Embryonic facial prominence (tissue), 1 donor: ENCODE data around the gene USH1C.

Source experiments
- DNase-seq: peaks from one replicate; pipeline ENCODE4 v3.0.0-alpha.2; 2016; ENCODE audit errors: extremely low spot score

The USH1C gene

DNA sequence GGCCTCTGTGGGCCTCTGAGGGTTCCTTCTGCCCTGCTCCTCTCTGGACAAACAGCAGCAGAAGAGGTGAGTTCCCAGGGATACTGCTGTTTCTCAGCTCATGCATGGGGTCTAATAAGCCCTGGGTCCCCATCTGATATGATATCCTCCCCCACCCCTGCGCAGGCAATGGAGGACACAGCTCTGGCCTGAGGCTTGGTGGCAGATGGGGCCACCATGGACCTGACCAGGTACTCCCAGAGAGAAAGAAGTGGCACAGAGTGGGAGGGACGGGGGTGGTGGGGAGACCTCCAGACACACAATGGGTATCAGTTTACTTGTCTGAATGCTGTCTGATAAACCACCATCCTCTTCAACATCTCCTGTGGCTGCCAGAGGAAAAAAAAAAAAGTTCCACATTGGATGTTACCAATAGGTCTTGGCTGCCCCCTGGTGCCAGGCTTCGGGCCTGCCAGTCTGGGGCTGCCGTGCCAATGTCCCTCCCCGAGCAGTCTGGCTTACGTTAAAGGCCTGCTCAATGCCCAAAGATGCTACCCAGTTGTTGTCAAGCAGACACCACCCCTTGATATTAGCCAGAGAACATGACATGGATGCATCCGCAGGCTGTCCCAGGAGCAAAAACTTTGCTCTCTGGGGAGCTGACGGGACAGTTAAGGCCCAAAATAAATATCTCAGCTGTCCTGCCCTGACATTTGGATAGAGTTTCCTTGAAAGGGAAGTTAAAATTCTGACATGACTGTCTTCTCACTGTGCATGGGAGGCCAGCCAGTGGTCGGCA is 39.7 kb downstream of the USH1C start:
- no peak for DNase-seq

DNA sequence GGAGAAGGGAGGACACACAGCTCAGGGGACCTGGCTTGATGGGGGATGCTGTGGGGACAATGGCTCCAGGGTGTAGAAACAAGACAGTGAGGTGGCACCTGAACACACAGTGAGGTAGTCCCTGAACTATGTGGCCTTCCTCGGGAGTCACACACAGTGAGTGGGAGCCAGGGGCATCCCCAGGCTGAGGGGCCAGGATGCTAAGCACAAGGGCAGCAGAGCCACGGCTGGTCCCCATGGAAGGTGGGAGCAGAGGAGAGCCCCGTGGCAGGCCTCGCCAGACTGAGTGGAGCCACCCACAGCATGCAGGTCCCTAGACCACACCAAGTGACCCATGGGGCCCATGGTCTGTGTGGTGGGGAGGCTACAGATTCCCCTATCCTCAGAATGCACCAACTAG is 41.6 kb downstream of the USH1C start:
- no peak for DNase-seq

DNA sequence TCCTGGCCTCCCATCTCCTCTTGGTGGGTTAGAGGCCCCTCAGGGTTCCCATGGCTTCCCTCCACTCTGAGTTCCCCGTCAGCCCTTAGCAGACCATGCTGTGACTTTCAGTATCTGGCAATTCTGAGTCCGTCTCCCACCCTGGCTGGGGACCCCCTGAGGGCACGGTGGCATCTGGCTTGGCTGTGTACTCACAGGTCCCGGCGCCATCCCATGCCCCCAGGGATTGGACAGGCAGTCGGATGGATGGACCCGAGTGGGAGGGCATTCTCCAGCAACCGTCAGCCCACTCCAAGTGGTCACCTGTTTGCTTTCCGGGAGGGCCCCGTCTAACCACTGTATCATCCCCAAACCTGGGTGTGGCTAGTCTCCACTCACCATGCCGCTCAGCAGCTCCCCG is 43.5 kb downstream of the USH1C start:
- DNase-seq, result no peak

DNA sequence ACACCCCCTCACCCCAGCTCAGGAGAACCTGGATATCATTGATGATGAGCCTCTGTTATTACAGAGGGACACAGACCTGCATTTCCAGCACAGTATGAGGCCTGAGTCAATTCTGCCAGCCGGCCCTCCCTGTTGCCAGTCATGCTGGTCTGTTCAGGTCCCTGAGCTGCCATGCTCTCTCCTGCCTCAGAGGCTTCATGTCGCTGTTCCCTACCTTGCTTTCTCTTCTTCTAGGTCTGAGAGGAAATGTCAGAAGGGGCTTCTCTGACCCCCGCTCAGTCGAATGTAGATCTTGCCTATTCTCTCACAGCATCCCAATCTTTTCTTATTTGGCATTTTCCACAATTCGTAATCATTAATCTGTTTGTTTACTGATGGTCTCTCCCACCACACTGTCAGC is 45.7 kb downstream of the USH1C start:
- DNase-seq, result no peak

DNA sequence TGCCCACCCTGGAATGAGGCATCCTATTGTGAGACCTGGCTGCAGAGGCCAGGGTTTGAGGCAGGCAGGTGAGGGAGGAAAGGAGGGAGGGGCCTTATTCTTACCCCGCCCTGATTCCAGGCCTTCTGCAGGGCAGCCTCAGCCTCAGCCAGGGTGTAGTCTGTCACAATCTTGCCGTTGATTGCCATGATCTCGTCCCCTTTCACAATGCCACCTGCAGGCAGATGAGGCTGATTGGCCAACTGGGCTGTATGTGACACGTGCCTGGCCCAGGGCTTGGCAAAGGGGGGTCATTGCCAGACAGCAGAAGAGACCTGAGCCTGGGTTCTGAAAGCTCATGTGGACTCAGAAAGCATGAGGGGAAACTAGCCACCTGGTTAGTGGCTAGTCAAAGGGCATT is 46.2 kb downstream of the USH1C start:
- DNase-seq, result no peak

DNA sequence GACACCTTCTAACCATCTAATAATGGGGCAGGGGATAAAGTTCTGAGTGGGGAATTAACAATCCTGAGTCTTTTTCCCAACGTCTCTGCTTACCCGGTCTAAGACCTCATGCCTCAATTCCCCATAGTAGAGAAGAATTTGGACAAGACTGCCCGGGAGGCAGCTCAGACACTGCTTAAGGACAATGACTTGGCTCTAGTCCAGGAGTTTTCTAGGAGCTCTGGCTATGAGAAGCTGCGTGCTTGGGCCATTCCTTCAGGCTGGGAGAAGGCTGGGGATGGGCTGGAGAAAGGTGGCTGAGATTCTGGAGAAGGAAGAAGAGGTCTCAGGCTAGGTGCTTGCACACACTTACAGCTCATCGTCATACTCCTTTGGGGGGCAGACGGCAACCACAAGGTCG is 47.8 kb downstream of the USH1C start:
- DNase-seq, result no peak

DNA sequence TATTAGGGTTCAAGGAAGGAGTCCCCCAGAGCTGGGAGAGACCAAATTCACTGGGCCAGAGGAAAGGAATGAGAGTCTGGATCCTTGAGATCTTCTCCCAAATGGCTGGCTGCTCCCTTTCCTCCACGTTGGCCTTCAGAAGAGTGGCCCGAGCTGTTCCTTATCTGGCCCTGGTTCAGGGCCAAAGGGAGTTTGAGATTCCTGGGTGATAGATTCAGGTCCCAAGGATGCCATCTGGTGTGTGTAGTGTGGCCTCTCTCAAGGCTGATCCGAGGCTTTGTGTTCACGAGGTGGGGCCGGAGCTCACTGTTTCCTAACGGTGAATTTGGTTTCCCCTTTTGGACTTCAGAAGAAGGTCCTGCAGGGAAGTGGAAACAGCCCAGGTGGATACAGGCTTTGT is 50.2 kb downstream of the USH1C start:
- no peak for DNase-seq

DNA sequence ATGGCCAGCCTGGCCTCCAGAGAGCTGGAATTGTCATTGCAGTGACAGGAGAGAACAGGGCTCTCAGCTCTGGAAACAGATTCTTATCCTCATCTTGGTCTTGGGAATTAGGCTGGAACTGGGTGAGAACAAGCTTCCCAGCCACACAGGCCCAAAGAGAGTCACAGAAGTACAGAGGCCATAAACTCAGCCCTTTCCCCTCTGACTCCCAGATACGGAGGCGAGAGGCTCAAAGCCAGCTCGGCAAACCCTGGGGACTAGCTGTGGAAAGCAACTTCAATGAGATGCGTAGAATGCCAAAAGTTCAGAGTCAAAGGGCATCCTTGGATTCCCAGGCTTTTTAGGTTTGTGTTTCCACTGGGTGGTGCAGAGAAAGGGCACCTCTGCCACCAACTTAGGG is 53.3 kb downstream of the USH1C start:
- DNase-seq, result no peak

DNA sequence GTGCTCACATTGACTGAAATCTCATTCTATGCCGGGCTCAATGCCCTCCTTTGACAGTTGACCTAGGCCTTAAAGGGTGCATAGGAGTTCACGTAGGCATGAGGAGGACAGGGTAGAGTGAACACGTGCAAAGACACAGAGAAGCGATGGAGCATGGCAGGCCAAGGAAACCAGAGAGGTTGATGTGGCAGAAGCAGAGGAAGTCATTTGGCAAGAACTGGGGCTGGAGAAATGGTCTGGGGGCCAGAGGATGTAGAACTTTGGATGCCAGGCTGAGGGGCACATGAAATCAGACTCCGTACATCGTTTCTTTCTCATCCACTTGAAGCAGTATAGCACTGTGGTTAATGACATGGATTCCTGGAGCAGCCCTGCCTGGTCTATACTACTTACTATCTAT is 54.0 kb downstream of the USH1C start:
- no peak for DNase-seq

DNA sequence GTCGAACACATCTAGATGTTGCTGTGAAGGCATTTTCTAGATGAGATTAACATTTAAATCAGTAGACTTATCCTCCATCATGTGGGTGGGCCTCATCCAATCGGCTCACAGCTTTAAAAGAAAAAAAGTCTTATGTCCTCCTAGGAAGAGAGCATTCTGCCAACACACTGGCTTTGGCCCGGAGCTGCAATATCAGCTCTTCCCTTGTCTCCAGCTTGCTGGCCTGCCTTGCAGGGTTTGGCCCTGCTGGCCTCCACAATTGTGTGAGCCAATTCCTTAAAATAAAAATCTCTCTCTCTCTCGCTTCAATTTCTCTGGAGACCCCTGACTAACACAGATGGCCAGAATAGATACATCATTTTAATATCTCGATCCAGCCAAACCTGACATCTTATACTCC is 54.5 kb downstream of the USH1C start:
- no peak for DNase-seq

DNA sequence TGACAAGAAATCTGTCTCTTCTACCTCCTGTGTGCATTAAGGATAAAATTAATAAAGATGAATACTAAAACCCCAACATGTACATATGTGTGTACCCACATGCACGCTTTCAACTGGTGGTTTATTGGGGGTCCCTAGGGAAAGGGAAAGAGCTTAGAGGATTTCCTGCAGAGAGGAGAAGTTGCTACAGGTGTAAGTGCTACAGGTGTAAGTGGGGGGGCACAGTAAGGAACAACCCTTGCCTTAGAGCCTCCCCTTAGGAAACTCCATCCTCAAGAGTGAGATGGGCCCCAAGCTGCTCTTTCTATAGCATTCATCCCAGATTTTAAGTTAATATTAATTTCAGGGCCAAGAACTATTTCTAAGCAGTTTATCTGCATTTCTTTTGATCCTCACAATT is 55.7 kb downstream of the USH1C start:
- DNase-seq, result no peak

DNA sequence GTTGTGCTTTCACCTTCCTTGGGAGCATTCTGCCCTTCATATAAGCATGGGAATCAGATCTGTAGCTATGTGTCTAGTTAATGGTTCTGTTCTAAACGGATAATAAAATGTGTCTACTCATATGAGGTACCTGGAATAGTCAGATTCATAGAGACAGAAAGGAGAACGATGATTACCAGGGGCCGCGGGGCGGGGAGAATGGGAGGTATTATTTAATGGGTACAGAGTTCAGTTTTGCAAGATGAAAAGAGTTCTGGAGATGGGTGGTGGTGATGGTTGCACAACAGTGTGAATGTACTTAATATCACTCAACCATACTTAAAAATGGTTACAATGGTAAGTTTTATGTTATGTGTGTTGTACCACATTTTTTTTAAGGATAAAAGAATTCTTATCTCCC is 57.6 kb downstream of the USH1C start:
- DNase-seq, result no peak

DNA sequence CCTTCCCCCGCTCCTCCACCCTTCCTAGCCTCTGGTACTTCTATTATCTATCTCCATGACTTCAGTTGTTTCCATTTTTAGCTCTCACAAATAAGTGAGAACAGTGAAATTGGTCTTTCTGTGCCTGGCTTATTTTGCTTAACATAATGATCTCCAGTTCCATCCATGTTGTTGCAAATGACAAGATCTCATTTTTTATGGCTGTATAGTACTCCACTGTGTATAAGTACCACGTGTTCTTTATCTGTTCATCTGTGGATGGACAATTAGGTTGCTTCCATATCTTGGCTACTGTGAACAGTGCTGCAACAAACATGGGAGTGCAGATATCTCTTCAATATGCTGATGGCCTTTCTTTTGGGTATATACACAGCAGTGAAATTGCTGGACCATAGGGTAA is 60.7 kb downstream of the USH1C start:
- DNase-seq, result no peak

DNA sequence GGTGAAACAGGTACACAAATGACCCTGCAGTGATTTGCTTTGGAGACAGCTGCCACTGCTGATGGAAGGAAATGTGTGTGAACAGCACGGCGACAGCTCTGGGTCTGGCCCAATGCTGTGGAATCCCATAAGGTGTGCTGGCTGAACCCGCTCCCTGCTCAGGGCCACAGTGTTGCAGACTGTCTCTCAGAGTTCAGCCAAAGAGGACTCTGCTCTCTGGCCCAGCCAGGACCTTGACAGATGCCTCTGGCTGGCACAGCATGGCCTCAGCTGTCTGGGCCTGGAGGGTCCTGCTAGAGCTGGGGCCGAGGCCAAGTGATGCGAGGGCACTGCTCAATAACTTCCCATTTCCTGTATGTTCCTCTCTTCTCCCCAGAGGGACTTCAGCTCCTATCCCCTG is 62.3 kb downstream of the USH1C start:
- DNase-seq, result no peak

DNA sequence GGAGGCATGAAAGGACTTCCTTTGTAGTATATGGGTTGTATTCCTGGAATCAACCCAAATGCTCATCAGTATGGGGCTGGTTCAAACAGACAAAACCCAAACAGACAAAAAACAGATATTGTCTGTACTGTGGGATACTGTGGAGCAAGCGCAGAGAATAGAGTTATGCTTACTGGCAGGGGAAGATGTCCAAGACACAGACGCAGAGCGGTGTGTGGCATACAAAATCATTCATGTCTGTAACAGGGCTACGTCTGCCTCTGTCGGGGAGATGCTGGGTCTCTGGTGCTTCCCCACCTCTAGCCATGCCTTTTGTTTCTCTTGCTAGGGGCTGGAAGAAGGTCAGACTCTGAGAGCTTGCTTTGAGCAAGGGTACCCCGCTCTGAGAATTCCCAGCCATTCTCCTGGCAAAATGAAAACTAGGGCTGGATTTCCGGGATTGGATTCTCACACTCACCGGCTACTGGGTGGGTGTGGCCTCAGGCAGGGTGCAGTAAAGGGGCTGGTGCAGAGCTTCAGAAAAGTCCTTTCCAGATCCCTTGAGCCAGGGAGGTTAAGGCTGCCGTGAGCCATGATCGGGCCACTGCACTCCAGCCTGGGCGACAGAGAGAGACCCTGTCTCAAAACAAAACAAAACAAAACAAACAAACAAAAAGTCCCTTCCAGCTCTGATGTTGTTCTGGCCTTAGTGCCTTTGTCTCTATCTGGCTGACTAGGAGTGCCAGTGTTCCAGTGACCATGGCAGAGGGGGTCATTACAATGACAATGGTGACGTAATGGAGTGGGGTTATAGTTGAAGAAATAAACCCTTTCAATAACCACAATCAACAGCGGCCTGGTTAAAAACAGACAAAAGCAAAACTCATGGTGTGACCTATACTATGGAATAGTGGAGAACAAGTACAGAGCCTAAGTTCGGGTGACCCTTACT is 64.7 kb downstream of the USH1C start:
- no peak for DNase-seq

DNA sequence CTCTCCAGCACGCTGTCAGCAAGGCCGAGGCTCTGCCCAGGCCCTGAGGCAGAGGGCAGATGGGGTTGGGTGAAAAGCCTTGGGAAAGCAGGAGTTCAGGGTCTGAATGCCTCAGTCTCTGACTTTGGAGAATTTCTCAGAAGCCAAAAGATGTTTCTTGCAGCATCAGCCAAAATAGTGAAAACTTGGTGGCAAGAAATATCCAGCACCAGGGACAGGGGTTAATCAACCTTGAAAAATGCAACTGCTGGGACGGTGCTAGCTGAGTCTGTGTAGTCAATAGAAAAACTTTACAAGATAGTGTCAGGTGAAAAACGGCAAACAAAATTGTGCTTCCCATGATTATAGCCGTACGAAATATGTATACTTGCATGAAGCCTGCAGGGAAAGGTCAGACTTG is 66.1 kb downstream of the USH1C start:
- no peak for DNase-seq

DNA sequence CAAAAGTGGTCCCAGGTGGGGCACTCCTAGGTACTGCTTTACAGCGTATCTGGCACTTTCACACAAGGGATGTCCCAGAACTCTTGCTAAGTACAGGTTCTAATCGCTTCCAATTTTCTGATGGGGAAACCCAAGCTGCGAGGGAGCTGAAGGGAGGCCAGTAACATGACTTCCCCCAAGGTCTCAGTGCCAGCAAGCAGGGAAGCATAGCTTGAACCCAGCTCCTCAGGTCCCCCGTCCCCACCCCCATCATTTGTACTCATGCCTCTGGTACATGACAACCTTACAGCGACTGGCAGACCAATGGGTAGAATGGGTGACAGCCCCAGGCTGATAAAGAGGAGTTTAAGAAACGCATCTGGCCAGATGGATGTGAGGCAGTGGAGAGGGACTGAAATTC is 66.9 kb downstream of the USH1C start:
- no peak for DNase-seq

DNA sequence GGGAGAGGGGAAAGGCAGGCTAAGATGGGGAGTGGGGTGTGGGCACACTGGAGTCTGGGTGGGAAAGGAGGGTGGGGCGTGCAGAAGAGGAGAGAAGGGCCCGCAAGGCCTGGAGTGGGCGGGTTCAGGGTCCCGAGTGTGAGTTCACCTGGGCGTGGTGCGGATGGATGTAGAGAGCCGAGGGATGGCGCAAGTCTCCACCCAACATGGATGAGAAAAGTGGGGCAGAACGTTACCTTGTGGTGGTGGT is 67.2 kb downstream of the USH1C start:
- no peak for DNase-seq

DNA sequence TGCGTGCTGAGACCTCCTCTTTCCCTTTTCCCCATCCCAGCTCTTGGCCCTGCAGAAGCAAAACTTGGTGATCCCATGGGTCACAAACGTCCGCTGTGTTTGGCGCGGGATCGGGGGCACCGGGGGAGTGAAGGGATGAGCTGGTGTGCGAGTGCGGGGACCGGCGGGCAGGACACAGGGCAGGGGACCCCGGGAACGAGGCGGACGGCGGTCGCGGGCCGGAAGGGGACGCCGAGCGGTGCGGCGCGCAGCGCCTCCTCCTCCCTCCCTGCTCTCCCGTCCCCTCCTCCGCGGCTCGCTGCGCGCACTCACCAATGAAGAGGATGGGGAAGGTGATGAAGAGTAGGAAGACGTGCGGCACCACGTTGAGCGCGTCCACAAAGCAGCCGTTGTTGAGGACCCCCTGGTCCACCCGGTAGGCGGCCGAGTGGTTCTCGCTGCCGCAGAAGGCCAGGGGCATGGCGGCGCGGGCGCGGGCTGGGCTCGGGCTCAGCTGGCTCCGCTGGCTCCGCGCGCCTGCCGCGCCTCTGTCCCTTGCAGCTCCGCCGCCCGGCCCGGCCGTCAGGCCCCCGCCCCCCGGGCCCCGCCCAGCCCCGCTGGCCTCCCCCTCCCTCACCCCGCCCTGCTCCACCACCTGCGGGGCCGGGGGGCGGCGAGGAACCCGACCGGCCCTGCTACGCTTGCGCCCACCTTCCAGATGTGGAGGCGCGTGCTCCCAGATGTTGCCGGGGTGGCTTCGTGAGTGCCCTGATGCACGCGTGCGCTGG is 67.7 kb downstream of the USH1C start, which contains the start of gene ABCC8:
TSS of gene ABCC8 (minus strand) at position 529 of the 767 bp plus-strand sequence. CDS start at position 460, 69 bp downstream.
- DNase-seq, result no peak

DNA sequence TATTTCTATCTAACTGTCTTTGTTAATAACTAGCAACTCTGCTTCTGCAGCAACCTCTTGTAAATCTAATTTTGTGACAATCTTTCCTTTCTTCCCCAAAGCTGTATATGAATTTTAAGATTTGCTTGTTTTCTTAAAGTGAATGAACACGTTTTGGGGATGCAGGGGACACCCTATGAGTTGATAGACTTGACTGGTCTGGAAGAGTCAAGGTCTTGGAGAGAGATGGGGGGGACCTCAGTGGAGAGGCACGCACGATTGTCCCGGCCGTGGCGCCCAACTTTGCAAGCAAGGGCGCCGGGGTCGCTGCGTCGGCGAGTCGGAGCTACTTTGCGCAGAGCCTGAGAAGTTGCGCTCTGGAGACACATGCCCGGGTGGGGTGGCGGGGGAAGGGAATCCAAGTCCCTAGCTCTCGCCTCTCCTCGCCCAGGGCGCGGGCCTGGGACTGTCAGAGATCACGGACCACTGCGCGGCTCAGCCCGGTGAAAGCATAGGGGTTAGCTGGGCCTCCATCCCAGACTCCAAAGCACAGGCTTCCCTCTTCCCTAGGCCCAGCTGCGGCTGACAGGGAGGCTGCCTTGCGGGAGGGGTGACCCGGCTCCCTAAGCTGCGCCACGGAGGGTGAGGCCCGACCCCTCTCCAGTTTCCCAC is 68.4 kb downstream of the USH1C start:
- no peak for DNase-seq

DNA sequence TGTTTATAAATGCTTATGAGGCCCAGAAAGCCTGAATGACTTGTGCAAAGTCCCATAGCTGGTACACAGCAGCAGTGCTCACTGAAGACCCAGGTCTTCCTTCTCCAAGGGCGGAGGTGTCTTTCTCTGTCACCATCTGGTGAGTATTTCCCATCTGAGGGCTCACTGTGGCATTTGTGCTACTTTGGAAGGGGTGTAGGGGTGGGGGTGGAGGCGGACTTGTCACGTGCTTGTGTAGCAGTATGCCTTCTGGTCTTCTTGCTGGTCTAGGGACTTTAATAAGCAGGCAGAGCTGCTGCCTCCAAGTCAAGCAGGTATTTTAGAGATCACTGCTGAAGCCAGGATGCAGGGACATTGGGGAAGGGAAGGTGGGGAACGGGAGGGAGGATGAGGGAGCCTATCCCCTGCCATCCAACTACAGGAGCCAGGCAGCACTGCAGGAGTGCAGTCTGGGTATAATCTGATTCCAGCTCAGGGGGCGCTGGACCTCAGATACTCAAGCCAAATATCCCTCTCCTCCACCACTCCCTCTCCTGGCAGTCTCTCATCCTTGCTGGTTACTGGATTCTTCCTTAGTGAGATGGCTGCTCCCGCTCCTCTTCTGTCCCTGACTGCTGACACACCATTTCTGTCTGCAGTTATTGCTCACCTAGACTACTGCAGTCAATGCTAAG is 71.0 kb downstream of the USH1C start:
- DNase-seq, result no peak

DNA sequence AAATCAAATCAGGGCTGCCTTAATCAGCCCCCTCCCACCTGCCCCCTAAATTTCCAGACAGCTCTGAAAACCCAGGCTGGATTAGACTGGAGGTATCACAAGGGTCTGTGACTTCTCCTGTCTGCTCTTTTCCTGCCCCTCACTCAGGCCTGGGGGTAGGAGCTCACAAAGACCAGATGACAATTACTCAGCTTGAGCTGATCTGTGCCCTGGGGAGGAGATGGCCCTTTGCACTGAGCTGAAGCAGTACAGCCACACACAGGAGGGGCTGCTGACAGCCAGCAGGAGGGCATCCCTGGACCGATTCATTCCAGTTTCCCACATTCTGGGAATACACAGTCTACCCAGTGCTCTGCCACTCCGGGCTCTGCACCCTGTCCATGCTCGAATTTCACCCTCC is 71.7 kb downstream of the USH1C start:
- no peak for DNase-seq
